Suppressor macrophage treated with lipopolysaccharide for 1 hour (primary cell): ENCODE results near the gene HSPB7.

Experiments
- DNase-seq, 3 donors: peaks; one replicate each; pipeline ENCODE4 v3.0.0-alpha.2; 2020 to 2022

The HSPB7 gene

DNA sequence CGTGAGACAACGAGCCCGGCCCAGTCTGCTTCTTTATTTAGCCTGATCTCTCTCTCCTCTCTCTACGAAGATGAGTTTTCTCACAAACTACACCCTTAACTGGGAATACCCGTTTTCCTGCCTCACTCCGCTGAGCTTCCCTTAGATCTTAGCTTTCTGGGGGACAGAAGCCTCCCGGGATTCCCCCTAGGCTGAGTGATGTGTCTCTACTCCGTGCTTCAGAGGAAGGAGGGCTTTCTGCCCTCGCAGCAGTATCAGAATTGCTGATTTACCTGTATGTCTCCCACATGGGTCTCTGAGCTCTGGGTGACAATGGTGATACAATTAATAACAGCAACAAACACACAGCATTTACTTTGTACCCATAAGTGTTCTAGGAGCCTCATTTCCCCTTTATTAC, 43.0 kb downstream of the HSPB7 start:
- DNase-seq: peak; percentile 59 to 68 (median 63)

DNA sequence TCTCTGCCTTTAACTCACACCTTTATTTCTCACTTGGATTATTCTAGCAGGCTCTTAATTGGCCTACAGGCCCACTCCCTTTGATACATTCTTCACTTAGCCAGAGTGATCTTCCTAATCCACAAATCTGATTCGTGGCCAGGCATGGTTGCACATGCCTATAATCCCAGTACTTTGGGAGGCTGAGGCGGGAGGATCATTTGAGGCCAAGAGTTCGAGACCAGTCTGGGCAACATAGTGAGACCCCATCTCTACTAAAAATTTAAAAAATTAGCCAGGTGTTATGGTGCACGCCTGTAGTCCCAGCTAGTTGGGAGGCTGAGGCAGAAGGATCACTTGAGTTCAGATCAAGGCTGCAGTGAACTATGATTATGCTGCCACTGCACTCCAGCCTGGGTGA, 44.1 kb downstream of the HSPB7 start:
- no peak for DNase-seq

GRCh38 chr1:15972409-15972808, 45.4 kb downstream of the HSPB7 start:
- DNase-seq: no peak

DNA sequence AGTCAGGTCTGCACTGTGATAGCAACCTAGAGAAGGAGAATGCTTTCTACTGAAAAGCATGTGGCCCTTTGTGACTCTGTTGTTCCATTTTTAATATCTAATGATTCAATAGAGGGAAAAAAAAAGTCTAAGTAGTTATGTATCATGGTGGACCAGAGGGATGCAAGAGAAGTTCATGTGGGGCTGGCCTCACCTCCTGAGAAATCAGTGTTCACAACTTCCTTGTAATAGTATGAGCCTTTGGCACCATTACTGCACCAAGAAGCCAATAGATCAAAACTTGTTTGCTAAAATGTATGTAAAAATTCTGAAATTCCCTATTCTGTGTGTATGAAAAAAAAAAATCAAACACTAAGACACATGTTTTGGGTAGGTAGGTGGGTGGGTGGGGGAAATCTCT, 46.9 kb downstream of the HSPB7 start:
- peak in 2 of 3 donors; percentile 50 to 56 for DNase-seq

- DNase-seq: no peak
These were observed 48.4 kb downstream of the HSPB7 start for GRCh38 chr1:15969321-15969880.

- DNase-seq: no peak
These were observed 49.7 kb downstream of the HSPB7 start for GRCh38 chr1:15968172-15968571.

DNA sequence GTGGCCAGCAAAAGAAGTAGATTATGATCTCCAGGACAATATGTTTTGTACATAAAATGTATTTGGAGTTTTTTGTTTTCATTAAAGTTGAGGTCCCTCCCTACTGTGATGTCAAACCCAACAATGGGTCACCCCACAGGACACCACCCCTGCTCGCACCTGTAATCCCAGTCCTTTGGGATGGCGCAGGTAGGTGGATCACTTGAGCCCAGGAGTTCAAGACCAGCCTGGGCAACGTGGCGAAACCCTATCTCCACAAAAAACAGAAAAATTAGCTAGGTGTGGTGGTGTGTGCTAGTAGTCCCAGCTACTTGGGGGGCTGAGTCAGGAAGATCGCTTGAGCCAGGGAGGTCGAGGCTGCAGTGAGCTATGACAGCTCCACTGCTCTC, 50.9 kb downstream of the HSPB7 start:
- no peak for DNase-seq

DNA sequence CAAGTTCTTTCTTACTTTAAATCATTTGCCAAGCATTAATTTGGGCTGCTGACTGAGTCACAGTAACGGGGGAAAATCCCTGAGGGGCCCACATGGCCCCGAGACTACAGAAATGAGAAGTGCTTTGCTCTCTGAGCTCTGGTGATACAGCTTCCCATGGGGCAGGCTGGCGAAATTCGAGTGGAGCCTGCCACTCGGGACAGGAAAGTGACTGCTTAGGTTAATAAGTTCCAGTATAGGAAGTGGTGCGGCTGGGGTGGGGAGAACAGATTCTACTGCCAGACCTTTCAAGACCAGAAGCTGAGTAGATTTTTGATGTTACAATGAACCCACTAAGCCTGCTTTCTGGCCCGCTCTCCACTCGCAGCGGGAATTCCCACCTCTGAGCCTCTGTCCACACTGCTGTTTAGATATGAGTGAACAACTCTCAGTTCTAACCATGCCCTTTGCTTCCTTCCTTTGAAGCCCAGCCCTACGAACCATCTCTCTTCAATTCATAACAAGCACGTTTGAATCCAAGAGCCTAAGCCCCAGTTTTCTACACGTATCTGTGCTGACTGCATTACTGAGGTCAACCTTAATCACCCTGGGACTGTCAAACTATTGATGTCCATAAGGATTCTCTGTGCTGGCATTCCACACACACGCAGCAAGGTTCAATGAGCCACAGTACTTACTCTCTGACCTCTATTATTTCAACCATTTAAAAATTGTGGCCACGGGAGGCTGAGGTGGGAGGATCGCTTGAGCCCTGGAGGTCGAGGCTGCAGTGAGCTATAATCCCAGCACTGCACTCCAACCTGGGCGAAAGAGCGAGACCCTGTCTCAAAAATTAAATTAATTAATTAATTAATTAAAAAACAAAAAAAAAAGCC, 51.5 kb downstream of the HSPB7 start:
- DNase-seq: peak; percentile 94 to 97 (median 97)

DNA sequence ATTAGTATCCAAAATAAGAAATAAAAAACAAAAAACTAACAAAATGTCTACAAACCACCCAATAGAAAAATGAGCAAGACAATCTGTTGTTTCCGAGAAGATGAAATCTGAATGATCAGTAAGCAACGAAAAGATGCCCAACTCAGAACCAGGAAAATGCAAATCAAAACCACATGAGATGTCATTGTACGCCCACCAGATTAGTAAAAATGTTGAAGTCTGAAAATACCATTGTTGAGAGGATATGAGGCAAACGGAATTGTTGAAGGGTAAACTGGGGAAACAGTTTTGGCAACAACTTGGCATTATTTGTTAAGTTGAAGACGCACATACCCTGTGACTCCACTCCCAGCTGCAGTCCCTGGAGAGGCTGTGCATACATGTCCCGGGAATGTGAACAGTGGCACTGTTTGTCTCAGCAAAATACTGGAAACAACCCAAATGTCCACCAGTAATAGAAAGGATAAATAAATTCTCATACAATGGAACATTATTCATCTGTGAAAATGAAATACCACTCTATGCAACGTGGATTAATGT, 52.5 kb downstream of the HSPB7 start:
- DNase-seq: peak; percentile 76 to 94 (median 89)
